ENCODE measurements around the gene TPP2. TPM values are rescaled to one million over a fixed set of nuclear protein-coding genes. Genes with fewer than 3 reads are reported as not detected.

TPP2 gene
- total and polyA plus RNA-seq, 9 of the 15 experiments (the other 6 are each of a cell fraction or from before 2014, with no cell fraction given) = 18.8 to 87.7 (median 55.9) TPM

GRCh38 chr13:102708211-102708610 is 111.4 kb downstream of the TPP2 start (continued):
- TF ChIP-seq MEIS2 (IDR thresholded peaks at IDR 0.05; ENCODE audit: partially characterized antibody) (no peak), BRD4 (IDR thresholded peaks at IDR 0.05) (no peak), MTF1 (CRISPR knock-in tag; IDR thresholded peaks at IDR 0.05; ENCODE audit: borderline replicate concordance) (no peak)

- POLR2A ChIA-PET = interaction anchor here (1.2 kb wide), 1 partner anchor 9 kb away, joined by 3 read pairs; no protein-coding TSS in a partner anchor
- in situ Hi-C loops (cut with MboI) (loop anchor here (10.0 kb wide), 1 partner anchor 124 kb away; no protein-coding TSS in a partner anchor), intact Hi-C loops (cut with micrococcal nuclease) (no loop called here)
- no peaks in the 10 kb centered on the region for H3K79me2 ChIP-seq (ENCODE audit: control insufficient read depth, insufficient read depth, low read length)
- no peak overlapping the region for H3K4me3 ChIP-seq
- no peaks in the 10 kb centered on the region for H3K9me1 ChIP-seq (ENCODE audit: control insufficient read depth, insufficient read depth, low read length)
- BruUV-seq (replicated peaks) = no TSS peak
- no peaks in the 10 kb centered on the region for H3K4me1 ChIP-seq (replicated peaks in 1 of 2; ENCODE audit: control insufficient read depth in 2 of 2, insufficient read depth in 2 of 2, low read length in 2 of 2)
- no peak overlapping the region for H3K27ac ChIP-seq (ENCODE audit: extremely low read depth, low read depth, low read length)
- no peak overlapping the region for H2AFZ ChIP-seq (ENCODE audit: low read depth, low read length)
- no peaks in the 10 kb centered on the region for H3K36me3 ChIP-seq (ENCODE audit: control insufficient read depth, insufficient read depth, low read length)
- no peak overlapping the region for H3K9ac ChIP-seq (ENCODE audit: insufficient read depth in 1 of 2, low read depth in 2 of 2, low read length in 2 of 2)
- CTCF ChIA-PET (ENCODE audit: low intra/inter-chr PET ratio) = no interaction called here
- no peak for FAIRE-seq
- H3K9me3 ChIP-seq (replicated peaks; ENCODE audit: control insufficient read depth, insufficient read depth, low read depth, low read length) = no peaks in the 10 kb centered on the region
- WGBS (ENCODE audit: insufficient coverage, low coverage, missing lambda C conversion rate) = 0% methylated on average over 2 of the region's 2 CpGs
- no peak for ATAC-seq
- DNase-seq (ENCODE audit: extremely low read depth in 1 of 4, low spot score in 3 of 4) = no peak
- TF ChIP-seq NKRF (IDR thresholded peaks at IDR 0.05; ENCODE audit: borderline replicate concordance) (no peak), ZNF12 (CRISPR knock-in tag; IDR thresholded peaks at IDR 0.05) (no peak), ZNF3 (CRISPR knock-in tag; IDR thresholded peaks at IDR 0.05) (no peak), RFX5 (IDR thresholded peaks at IDR 0.05; ENCODE audit: low read depth, low read length) (no peak), CGGBP1 (CRISPR knock-in tag; IDR thresholded peaks at IDR 0.05) (no peak)
- no peaks in the 10 kb centered on the region for H3K27me3 ChIP-seq (ENCODE audit: control insufficient read depth in 2 of 2, insufficient read depth in 2 of 2, low read length in 2 of 2)
- H3K4me2 ChIP-seq (ENCODE audit: insufficient read depth, low read length) = no peak overlapping the region
- no peaks in the 10 kb centered on the region for H4K20me1 ChIP-seq (replicated peaks; ENCODE audit: control insufficient read depth, insufficient read depth, low read length)
Measured at GRCh38 chr13:102708991-102709390, 112.2 kb downstream of the TPP2 start.

Measured in K562 (cell line).